ENCODE results near the gene TAL1. TPM values are rescaled to one million over a fixed set of nuclear protein-coding genes. Genes with fewer than 3 reads are reported as not detected.

The TAL1 gene
- total and polyA plus RNA-seq, 10 of the 15 experiments (the other 5 are each of a cell fraction or from before 2014, with no cell fraction given) = 0.05 TPM; not detected in 9

DNA sequence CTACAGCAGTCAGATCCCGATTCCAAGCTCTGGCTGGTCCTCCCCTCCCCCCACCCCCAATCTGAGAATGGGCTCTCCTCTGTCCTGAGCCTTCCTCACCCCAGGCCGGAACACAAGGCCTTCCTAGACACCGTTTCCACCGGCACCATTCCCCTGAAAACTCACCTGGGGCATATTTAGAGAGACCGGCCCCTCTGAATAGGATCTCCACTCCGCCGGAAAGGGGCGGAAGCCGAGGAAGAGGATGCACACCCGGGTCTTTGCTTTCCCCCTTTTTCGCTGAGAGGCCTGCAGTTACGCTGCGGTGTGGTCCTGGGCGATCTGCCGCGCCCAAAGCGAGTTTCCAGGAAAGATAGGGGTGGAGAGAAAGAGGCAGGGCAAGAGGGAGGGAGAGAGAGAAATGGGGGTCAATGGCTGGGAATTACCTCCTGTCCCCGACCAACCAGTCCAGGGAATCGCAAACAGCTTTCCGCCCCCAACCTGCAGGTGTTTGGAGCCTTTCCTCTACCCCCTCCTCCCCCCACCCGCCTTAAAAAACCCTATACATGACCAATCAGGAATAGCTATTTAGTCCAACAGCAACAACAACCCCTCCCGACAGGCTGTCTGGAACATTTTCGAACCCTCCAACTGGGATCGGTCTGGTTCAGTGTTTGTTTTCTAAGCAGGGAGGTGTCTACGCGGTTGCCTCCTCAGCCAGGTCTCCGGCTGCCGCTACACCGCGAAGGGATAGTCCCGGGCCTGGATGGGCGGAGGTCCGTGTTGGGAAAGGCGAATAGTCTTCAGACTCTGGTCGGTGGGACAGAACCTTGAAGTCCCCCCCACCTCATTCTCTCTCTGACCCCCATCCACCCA is 2.8 kb downstream of the TAL1 start:
- Histone ChIP-seq H3K4me3 (no peak overlapping the region), H3K4me2 (ENCODE audit: control insufficient read depth, insufficient read depth) (no peak overlapping the region), H3K27ac (ENCODE audit: control insufficient read depth, insufficient read depth) (no peak overlapping the region), H3K4me1 (ENCODE audit: control insufficient read depth, insufficient read depth, low read length) (peaks cover 3% of the 10 kb centered on the region; the same call in 1 of the 2 replicates), H3K27me3 (replicated peaks in 1 of 2; ENCODE audit: control insufficient read depth in 2 of 2, insufficient read depth in 2 of 2, low read length in 1 of 2) (peaks cover 29 to 32% of the 10 kb centered on the region in 2 experiments), H3K9ac (ENCODE audit: control insufficient read depth, insufficient read depth, low read length) (no peak overlapping the region), H2AFZ (ENCODE audit: control insufficient read depth, low read depth, low read length) (no peak overlapping the region), H3K9me3 (replicated peaks; ENCODE audit: control insufficient read depth, insufficient read depth, low read length) (no peaks in the 10 kb centered on the region), H3K36me3 (ENCODE audit: control insufficient read depth in 2 of 2, insufficient read depth in 2 of 2, low read length in 1 of 2) (no peaks in the 10 kb centered on the region), H3K79me2 (ENCODE audit: control insufficient read depth, insufficient read depth, low read length) (no peaks in the 10 kb centered on the region), H4K20me1 (ENCODE audit: control insufficient read depth, insufficient read depth) (no peaks in the 10 kb centered on the region)
- ChIA-PET RAD21 (ENCODE audit: unreplicated experiment) (no interaction called here), SMC1A (ENCODE audit: uncharacterized antibody, unreplicated experiment) (interaction anchor here (0.6 kb wide), 1 partner anchor 1056 kb away, joined by 3 read pairs; no protein-coding TSS in a partner anchor), CTCF (no interaction called here), POLR2A (no interaction called here)
- no TSS peak for BruUV-seq (replicated peaks)
- TF ChIP-seq, protein P1, sequence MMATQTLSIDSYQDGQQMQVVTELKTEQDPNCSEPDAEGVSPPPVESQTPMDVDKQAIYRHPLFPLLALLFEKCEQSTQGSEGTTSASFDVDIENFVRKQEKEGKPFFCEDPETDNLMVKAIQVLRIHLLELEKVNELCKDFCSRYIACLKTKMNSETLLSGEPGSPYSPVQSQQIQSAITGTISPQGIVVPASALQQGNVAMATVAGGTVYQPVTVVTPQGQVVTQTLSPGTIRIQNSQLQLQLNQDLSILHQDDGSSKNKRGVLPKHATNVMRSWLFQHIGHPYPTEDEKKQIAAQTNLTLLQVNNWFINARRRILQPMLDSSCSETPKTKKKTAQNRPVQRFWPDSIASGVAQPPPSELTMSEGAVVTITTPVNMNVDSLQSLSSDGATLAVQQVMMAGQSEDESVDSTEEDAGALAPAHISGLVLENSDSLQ (IDR thresholded peaks at IDR 0.05) = no peak
- TF ChIP-seq SUZ12 (IDR thresholded peaks at IDR 0.05; ENCODE audit: unreplicated experiment) = peak; percentile 67
- DNase-seq (ENCODE audit: low read depth, low spot score) (no peak), FAIRE-seq (no peak), ATAC-seq (no peak)
- in situ Hi-C loops (cut with MboI) (no loop called here), intact Hi-C loops (cut with micrococcal nuclease; ENCODE audit: unreplicated experiment) (no loop called here)
- WGBS (ENCODE audit: insufficient coverage, insufficient replicate concordance, low lambda C conversion rate, missing lambda C conversion rate) = 20% methylated on average over 35 of the region's 35 CpGs

DNA sequence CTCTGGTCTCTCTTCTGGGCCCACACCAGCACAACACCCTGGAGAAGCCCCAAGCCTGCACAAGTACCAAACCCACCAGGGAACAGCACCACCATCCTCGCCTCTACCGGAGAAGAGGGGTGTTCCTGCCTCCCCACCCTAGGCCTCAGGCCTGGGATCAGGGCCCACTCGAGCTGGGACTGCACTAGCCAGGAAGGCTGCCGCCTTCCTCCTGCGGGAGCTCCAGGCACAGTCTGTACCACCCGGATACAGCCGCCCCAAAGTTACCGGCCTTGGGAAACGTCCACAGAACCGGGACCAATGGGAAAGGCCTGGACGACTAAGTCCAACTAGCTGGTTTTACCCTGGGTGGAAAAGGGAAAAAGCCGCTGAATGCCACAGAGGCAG is 3.4 kb downstream of the TAL1 start:
- peaks cover 30 to 36% of the 10 kb centered on the region in 2 experiments for H3K27me3 ChIP-seq (replicated peaks in 1 of 2; ENCODE audit: control insufficient read depth in 2 of 2, insufficient read depth in 2 of 2, low read length in 1 of 2)
- no peaks in the 10 kb centered on the region for H3K36me3 ChIP-seq (ENCODE audit: control insufficient read depth in 2 of 2, insufficient read depth in 2 of 2, low read length in 1 of 2)
- ATAC-seq (no peak), FAIRE-seq (no peak), DNase-seq (ENCODE audit: low read depth, low spot score) (no peak)
- BruUV-seq (replicated peaks) = no TSS peak
- H3K4me2 ChIP-seq (ENCODE audit: control insufficient read depth, insufficient read depth) = no peak overlapping the region
- in situ Hi-C loops (cut with MboI) = no loop called here
- H3K4me3 ChIP-seq = no peak overlapping the region
- no peak overlapping the region for H3K9ac ChIP-seq (ENCODE audit: control insufficient read depth, insufficient read depth, low read length)
- no peak overlapping the region for H2AFZ ChIP-seq (ENCODE audit: control insufficient read depth, low read depth, low read length)
- no peaks in the 10 kb centered on the region for H3K9me3 ChIP-seq (replicated peaks; ENCODE audit: control insufficient read depth, insufficient read depth, low read length)
- H3K27ac ChIP-seq (ENCODE audit: control insufficient read depth, insufficient read depth) = no peak overlapping the region
- CTCF ChIA-PET = no interaction called here
- RAD21 ChIA-PET (ENCODE audit: unreplicated experiment) = no interaction called here
- peaks cover 3% of the 10 kb centered on the region; the same call in 1 of the 2 replicates for H3K4me1 ChIP-seq (ENCODE audit: control insufficient read depth, insufficient read depth, low read length)
- TF ChIP-seq WRNIP1 (IDR thresholded peaks at IDR 0.05; ENCODE audit: borderline replicate concordance, low read depth, low read length) (no peak), RB1 (IDR thresholded peaks at IDR 0.05; ENCODE audit: borderline replicate concordance) (no peak), STAT3 (IDR thresholded peaks at IDR 0.05; ENCODE audit: low read depth, low read length) (no peak)
- TF ChIP-seq, protein P2, sequence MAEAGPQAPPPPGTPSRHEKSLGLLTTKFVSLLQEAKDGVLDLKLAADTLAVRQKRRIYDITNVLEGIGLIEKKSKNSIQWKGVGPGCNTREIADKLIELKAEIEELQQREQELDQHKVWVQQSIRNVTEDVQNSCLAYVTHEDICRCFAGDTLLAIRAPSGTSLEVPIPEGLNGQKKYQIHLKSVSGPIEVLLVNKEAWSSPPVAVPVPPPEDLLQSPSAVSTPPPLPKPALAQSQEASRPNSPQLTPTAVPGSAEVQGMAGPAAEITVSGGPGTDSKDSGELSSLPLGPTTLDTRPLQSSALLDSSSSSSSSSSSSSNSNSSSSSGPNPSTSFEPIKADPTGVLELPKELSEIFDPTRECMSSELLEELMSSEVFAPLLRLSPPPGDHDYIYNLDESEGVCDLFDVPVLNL (IDR thresholded peaks at IDR 0.05; ENCODE audit: low read depth, low read length) = no peak
- SMC1A ChIA-PET (ENCODE audit: uncharacterized antibody, unreplicated experiment) = interaction anchor here (0.6 kb wide), 1 partner anchor 1056 kb away, joined by 3 read pairs; no protein-coding TSS in a partner anchor
- intact Hi-C loops (cut with micrococcal nuclease; ENCODE audit: unreplicated experiment) = no loop called here
- WGBS (ENCODE audit: insufficient coverage, insufficient replicate concordance, low lambda C conversion rate, missing lambda C conversion rate) = 62% methylated on average over 12 of the region's 12 CpGs
- no peaks in the 10 kb centered on the region for H3K79me2 ChIP-seq (ENCODE audit: control insufficient read depth, insufficient read depth, low read length)
- no peaks in the 10 kb centered on the region for H4K20me1 ChIP-seq (ENCODE audit: control insufficient read depth, insufficient read depth)
- POLR2A ChIA-PET = no interaction called here

Measured in GM12878 (cell line).